A549 (cell line): Measurements from ENCODE around the gene ZNF71.

Experiments
- CEBPB ChIP-seq, 2 experiments: fragments of >200 bp in 1 of 2; sonication (Bioruptor Twin) in 1 of 2; formaldehyde crosslinking in 1 of 2; IDR thresholded peaks; 2 replicates each; pipeline ENCODE4 v1.6.1; 2012 to 2016
- CTCF ChIP-seq: fragments of >200 bp; sonication (Bioruptor Twin); formaldehyde crosslinking; IDR thresholded peaks from 3 replicates; pipeline ENCODE4 v1.5.1; 2016
- E2F6 ChIP-seq: IDR thresholded peaks from 2 replicates; pipeline ENCODE4 v1.6.1; 2012; ENCODE audit warnings: low read depth, borderline replicate concordance
- EP300 ChIP-seq, 2 experiments: fragments of >200 bp; sonication (Bioruptor Twin); formaldehyde crosslinking; IDR thresholded peaks; 2 replicates in 1 of 2; 3 replicates in 1 of 2; pipeline ENCODE4 v1.6.1; 2016 to 2017
- HDAC2 ChIP-seq: fragments of 200-600 bp; sonication (generic); IDR thresholded peaks from 2 replicates; pipeline ENCODE4 v1.6.1; 2016
- HEYL ChIP-seq: fragments of 250-450 bp; sonication (Bioruptor Pico); IDR thresholded peaks from 2 replicates; pipeline ENCODE4 v1.8.0; 2021; ENCODE audit warnings: mild to moderate bottlenecking, moderate library complexity
- PHF8 ChIP-seq: fragments of 200-600 bp; sonication (generic); IDR thresholded peaks from 2 replicates; pipeline ENCODE4 v1.6.1; 2016; ENCODE audit warnings: low read depth, mild to moderate bottlenecking, antibody characterized with exemption, moderate library complexity, borderline replicate concordance
- POLR2A ChIP-seq: IDR thresholded peaks from 2 replicates; pipeline ENCODE4 v1.6.1; 2012; ENCODE audit warnings: mild to moderate bottlenecking, low read length
- TP53 ChIP-seq: fragments of 250-450 bp; sonication (Bioruptor Pico); IDR thresholded peaks from 2 replicates; pipeline ENCODE4 v1.5.0; 2021; ENCODE audit warnings: mild to moderate bottlenecking, moderate library complexity

GRCh38 chr19:56619121-56619520, 24.0 kb downstream of the ZNF71 start:
- TF ChIP-seq TP53 (CRISPR knock-in tag): no peak
- no peak for TF ChIP-seq POLR2A
- TF ChIP-seq HEYL (CRISPR knock-in tag): no peak
- no peak for TF ChIP-seq EP300 (IDR thresholded peaks at IDR 0.05)
- no peak for TF ChIP-seq CTCF
- no peak for TF ChIP-seq PHF8
- TF ChIP-seq E2F6: no peak
- no peak for TF ChIP-seq CEBPB (IDR thresholded peaks at IDR 0.05)
- no peak for TF ChIP-seq HDAC2
